HG02852 (cell line): ENCODE data around the gene DNAL1.
A peak's percentile ranks its signal among the peaks of the same experiment; 100 is the strongest.
"Not testable (repeated sequence)": the region's sequence is repeated elsewhere in the genome, so short reads cannot be mapped to it uniquely, and the experiment has no call there.

Experiments used
- ATAC-seq: cut with Tn5 transposase; IDR thresholded peaks from one replicate; pipeline ENCODE4 v1.9.1; 2021; ENCODE audit warnings: mild to moderate bottlenecking, moderate library complexity; ENCODE audit not compliant: unreplicated experiment

Gene DNAL1

GRCh38 chr14:73637830-73638229, 7.0 kb upstream of the DNAL1 start:
- no peak for ATAC-seq

GRCh38 chr14:73640796-73641365, 3.9 kb upstream of the DNAL1 start:
- no peak for ATAC-seq

- ATAC-seq, result no peak
These were observed 443 bp downstream of the DNAL1 start for GRCh38 chr14:73645248-73645610.

- no peak for ATAC-seq
These were observed 6.2 kb downstream of the DNAL1 start for GRCh38 chr14:73651005-73651404.

GRCh38 chr14:73655851-73656250, 11.1 kb downstream of the DNAL1 start:
- ATAC-seq, result no peak

GRCh38 chr14:73659202-73659601, 14.4 kb downstream of the DNAL1 start:
- not testable (repeated sequence) for ATAC-seq

GRCh38 chr14:73660511-73660910, 15.7 kb downstream of the DNAL1 start:
- ATAC-seq, result no peak

GRCh38 chr14:73661872-73662271, 17.1 kb downstream of the DNAL1 start:
- no peak for ATAC-seq

- no peak for ATAC-seq
These were observed 17.7 kb downstream of the DNAL1 start for GRCh38 chr14:73662487-73662943.

GRCh38 chr14:73663548-73664212, 18.9 kb downstream of the DNAL1 start:
- peak; percentile 61 for ATAC-seq

- ATAC-seq, result no peak
These were observed 20.3 kb downstream of the DNAL1 start for GRCh38 chr14:73665130-73665529.

- no peak for ATAC-seq
These were observed 21.8 kb downstream of the DNAL1 start for GRCh38 chr14:73666583-73666982.

- no peak for ATAC-seq
These were observed 23.1 kb downstream of the DNAL1 start for GRCh38 chr14:73667854-73668253.

- ATAC-seq, result no peak
These were observed 30.2 kb downstream of the DNAL1 start for GRCh38 chr14:73674986-73675385.

- no peak for ATAC-seq
These were observed 33.9 kb downstream of the DNAL1 start for GRCh38 chr14:73678698-73679097.

- no peak for ATAC-seq
These were observed 36.0 kb downstream of the DNAL1 start for GRCh38 chr14:73680821-73681220.

GRCh38 chr14:73684627-73685026, 39.8 kb downstream of the DNAL1 start:
- ATAC-seq, result no peak

- no peak for ATAC-seq
These were observed 40.5 kb downstream of the DNAL1 start for GRCh38 chr14:73685328-73685727.

GRCh38 chr14:73686901-73687300, 42.1 kb downstream of the DNAL1 start:
- no peak for ATAC-seq

- ATAC-seq, result no peak
These were observed 49.3 kb downstream of the DNAL1 start for GRCh38 chr14:73694083-73694482.

GRCh38 chr14:73695082-73695481, 50.3 kb downstream of the DNAL1 start:
- ATAC-seq, result no peak

- ATAC-seq, result peak; percentile 56
These were observed 51.2 kb downstream of the DNAL1 start for GRCh38 chr14:73695997-73696396.
